Ramos (cell line): ENCODE measurements around the gene NEDD4L.
"Not testable (repeated sequence)": the region's sequence is repeated elsewhere in the genome, so short reads cannot be mapped to it uniquely, and the experiment has no call there.

ENCODE experiments used
- in situ Hi-C: fragments of 300-500 bp; cut with MboI; formaldehyde crosslinking; loops from one replicate; pipeline ENCODE4 v1.14.3; 2022; ENCODE audit warnings: low sequenced_read_pairs; ENCODE audit not compliant: unreplicated experiment

Gene NEDD4L

GRCh38 chr18:58370612-58371011 is 326.6 kb downstream of the NEDD4L start:
- in situ Hi-C loops: no loop called here

DNA sequence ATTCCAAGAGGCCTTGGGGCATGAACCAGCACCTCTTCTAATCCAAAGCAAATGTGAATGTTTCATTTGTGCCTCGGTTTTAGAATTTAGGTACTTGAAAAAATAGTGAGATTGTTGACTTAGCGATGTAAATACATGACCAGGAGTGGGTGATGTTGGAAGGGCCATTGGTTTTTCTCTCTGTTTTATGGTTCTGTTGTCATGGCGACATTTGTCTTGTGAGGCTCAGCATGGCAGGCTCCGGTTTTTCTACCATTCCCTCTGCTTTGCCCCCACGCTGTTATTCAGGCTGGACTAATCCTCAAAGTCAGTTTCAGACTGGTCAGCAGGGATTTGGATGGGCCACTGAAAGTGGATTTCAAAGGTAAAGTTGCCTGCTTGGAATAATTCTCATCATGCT is 329.5 kb downstream of the NEDD4L start:
- in situ Hi-C loops: no loop called here

DNA sequence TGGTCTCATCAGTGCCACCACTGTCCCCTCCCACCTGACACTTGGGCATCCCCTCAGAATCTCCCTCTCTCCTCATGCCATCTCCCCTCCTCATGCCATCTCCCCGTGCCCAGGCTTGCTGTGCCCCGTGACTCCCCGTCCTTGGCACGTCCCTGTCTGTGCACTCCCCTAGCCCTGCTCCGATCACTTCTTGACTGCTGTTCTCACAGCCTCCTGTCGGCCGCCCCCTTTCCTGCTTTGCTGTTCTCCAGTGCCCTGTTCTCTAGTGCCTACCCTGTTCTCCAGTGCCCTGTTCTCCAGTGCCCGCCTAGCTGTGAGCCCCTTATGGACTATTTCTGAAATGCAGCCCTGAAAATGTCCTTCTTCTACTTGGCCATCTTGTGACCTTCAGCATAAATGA is 331.0 kb downstream of the NEDD4L start:
- in situ Hi-C loops: no loop called here

GRCh38 chr18:58378411-58379379 is 334.7 kb downstream of the NEDD4L start:
- in situ Hi-C loops: no loop called here

GRCh38 chr18:58379443-58379842 is 335.4 kb downstream of the NEDD4L start:
- in situ Hi-C loops: no loop called here

DNA sequence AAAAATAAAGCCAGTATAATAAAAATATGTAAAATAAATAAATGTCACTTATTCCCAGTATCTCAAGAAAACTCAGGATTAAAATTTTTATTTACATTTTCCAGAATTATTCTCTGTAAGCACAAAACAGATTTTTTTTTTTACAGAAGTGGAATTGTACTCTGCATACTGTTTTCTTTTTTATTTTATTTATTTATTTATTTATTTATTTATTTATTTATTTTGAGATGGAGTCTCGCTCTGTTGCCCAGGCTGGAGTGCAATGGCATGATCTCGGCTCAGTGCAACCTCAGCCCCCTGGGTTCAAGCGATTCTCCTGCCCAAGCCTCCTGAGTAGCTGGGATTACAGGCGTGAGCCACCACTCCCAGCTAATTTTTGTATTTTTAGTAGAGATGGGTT is 336.1 kb downstream of the NEDD4L start:
- in situ Hi-C loops: not testable (repeated sequence)

GRCh38 chr18:58381676-58382411 is 337.8 kb downstream of the NEDD4L start:
- in situ Hi-C loops: no loop called here

DNA sequence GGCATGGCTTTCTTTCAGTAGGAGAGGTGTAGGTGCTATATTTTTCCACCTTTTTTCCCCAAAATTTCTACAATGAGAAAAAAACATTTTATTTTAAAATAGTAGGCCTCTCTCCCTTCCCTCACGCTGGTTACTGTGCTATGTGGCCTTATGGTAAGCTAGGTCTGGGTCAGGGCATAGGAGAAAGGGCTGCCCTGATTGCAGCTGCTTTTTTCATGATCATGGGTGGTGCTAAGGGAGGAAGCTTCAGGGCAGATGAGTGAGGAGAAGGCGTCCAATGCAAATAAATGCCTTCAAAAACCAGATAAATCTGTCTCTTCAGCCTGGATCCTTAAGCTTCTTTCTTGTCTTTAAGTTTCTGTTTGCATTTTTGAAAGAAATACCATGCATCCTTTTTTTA is 338.4 kb downstream of the NEDD4L start:
- in situ Hi-C loops: no loop called here

GRCh38 chr18:58385472-58385871 is 341.4 kb downstream of the NEDD4L start:
- in situ Hi-C loops: no loop called here

DNA sequence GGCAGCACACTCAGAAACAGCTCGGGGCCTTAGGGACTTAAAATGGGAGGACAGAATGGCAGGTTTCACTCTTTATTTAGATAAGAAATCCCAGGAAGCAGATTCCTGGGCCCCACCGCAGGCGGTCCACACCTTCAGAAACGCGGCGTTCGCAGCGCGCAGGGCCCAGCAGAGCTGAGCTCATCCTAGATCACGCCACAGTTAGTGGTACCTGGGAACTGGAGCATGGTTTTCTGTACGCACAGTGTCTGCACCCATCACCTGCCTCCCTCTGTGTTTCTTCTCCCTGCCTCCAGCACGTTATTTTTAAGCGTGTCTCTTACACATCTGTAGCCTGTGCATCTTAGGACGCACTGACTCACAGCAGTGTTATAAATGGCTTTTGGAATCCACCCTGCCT is 342.8 kb downstream of the NEDD4L start:
- in situ Hi-C loops: no loop called here

DNA sequence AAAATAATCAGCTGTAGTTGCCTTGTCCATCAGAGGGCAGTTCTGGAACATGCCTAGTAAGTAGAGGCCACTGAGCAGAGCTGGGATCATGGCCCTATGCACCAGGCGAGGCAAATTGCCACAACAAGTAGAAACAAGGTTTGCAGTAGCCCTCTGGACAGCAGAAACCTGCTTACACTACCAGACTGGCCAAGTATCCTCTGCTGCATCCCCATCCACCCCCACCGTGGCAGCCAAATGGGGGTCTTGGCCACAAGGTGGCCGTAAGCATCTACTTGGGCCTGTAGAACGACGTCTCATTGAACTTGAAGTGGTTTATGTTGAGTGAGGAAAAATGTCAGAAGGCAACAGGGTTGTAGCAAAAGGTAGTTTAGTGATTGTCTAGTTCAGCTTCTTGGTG is 343.7 kb downstream of the NEDD4L start:
- in situ Hi-C loops: no loop called here

GRCh38 chr18:58388736-58389135 is 344.7 kb downstream of the NEDD4L start:
- in situ Hi-C loops: no loop called here

GRCh38 chr18:58389745-58390144 is 345.7 kb downstream of the NEDD4L start:
- in situ Hi-C loops: no loop called here

DNA sequence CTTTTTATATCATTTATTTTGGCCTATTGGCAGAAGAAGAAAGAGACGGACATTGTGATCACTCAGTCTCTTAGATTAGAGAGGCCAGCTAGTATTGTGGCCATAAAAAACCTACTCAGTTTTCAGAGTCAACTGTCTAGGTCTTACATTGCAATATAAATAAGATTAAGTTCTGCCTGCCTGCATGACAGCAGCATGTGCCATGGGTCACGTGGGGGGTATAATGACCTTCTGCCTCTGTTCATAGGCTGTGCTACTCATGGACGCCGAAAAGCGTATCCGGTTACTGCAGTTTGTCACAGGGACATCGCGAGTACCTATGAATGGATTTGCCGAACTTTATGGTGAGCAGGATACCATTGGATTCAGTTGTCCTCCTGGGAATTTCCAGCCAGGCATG is 346.4 kb downstream of the NEDD4L start:
- in situ Hi-C loops: no loop called here

- in situ Hi-C loops: no loop called here
Measured at GRCh38 chr18:58391231-58391825, 347.3 kb downstream of the NEDD4L start.

DNA sequence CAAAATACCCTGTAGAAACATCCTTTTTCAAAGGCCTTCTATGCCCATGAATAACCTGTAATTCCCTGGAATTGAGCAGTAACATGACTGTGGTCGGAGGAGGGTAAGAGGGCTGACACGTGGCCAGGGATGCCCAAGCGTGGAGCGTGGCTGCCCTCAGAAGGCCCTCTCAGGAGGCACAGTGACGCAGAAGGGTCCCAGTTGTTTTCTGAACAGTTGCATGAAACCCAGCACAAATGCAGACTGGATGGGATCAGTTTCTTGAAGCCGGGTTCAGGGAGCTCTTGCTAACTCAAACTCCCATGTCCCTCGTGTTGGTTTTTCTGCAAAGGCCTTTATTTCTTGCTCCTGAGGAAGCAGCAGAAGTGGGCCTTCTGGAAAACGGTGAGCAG is 347.9 kb downstream of the NEDD4L start:
- in situ Hi-C loops: no loop called here

DNA sequence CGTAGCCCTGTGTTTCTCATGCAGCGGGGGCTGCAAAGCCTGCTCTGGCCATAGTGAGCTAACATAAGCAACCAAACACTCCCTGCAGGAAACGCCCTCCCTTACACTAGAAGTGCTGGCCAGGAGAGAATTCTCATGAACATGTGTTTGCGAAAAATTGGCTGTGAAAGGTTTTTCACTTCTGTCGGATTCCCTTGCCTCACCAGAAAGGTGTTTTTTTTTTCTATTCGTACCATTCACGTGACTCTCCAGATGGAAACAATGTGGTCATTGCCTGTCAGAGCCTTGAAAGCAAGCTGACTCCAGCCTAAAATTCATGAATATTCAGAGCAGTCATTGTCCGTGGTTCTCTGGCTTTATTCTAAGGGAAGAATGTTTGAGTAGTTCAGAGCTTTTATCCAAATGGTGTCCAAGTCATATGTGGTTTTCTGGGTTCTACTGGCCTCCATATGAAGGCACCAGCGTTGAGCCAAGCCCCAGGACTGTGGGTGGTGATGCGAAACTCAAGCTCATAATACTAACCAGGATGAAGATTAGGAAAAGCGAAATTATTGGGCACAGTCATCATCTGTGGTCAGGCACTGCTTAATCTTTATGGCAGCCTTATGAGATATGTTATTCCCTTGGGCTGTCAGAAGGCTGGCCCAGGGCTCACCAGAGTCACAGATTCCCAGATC is 348.4 kb downstream of the NEDD4L start:
- in situ Hi-C loops: no loop called here

DNA sequence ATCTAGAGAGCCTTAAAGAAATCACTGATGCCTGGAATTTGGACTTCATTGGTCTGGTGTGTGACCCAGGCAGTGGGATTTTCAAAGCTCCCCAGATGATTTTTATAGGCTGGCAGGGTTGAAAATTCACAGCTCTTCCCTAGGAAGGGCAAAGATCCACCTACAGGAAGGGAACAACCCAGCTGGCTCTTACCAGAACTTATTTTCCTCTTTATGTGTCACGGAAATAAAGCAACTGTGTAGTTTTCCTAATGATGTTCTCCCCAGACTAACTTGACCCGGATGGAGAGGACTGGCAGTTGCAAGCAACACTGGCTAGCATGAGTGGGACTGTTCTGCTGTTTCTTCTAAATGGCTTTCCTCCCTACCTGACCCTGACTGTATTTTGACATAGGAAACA is 349.3 kb downstream of the NEDD4L start:
- in situ Hi-C loops: no loop called here

- in situ Hi-C loops: no loop called here
Measured at GRCh38 chr18:58394046-58394445, 350.0 kb downstream of the NEDD4L start.

DNA sequence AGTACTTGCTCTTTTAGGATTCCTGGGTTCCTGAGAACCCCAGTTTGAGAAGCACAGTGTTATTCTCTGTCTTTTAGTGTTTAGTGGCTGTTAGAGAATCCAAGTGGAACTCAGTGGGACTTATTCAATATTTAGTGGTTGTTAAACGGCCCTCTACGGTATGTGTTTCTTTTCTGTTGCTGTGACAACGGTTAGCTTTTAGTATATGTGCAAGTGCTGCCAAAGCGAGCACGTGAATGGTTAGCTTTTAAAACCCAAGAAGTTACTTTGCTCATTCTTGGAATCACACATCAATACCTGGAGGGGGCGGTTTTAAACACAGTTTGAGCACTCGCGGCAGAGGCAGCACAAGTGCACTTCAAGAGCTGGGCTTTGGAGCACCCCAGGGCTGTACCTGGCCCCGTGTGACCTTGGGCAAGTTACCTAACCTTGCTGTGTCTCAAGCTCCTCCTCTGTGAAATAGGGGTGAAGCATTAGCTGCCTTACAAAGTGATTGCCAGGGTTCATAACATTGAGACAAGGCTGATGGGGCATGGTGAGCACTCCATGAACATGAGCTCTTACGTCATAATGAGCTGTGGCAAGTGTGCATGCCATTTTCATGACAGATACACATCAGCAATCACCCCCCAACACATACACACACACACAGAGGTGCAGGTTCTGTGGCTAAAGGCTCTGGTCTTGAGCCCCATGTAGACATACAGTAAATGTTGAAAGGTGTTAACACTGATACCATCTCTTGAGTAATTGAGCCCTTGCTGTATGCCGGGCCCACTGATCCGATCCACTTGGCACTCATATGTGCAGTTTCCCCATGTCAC is 350.8 kb downstream of the NEDD4L start:
- in situ Hi-C loops: no loop called here
